ENCODE results near the gene WBP2. TPM values are rescaled to one million over a fixed set of nuclear protein-coding genes. Genes with fewer than 3 reads are reported as not detected.

WBP2 gene
- total and polyA plus RNA-seq, 2 of the 13 experiments (the other 11 are each of a cell fraction or from before 2014, with no cell fraction given), result 29.2 to 29.5 TPM

DNA sequence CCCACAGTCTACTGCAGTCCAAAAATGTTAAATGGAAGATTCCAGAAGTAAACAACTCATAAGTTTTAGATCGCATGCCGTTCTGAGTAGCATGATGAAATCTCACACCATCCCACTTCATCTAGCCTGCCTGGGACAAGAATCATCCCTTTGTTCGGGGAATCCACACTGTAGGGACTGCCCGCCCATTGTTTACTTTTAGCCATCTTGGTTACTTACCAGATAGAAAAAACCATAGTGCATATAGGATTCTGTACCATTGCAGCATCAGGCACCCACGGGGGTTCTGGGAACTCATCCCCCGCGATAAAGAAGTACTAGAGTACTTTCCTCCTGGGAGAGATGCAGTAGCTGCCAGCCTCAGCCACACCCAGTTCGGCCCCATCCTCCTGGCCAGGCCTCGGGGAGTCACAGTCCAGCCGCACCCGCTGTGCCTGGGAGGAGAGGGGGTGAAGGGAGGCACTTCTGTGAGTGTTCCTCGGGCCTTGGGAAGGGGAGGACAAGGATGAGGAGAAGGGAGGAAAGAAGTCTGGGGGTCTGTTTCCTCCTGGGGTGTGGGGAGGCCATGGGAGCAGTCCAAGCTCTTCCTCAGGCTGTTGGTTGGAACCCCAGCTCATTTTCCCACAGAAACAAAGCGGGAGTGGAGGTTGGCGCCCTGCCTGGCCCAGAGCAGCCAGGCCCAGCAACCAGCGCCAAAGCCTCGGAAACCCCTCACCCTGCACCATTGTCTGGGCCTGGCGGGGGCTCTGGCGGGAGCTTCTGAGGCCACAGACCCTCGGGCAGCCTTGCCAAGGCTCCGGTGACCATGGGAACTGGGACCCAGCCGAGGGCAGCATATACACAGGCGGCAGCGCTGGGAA lies 14.4 kb upstream of the WBP2 start (continued):
- TF ChIP-seq ZNF44 (CRISPR knock-in tag; IDR thresholded peaks at IDR 0.05), result no peak; the same call in 1 of the 2 replicates
- peak; percentile 76 for TF ChIP-seq KLF11 (CRISPR knock-in tag; IDR thresholded peaks at IDR 0.05)
- TF ChIP-seq GATAD2A (CRISPR knock-in tag; IDR thresholded peaks at IDR 0.05), result peak; percentile 97
- TF ChIP-seq ZNF501 (CRISPR knock-in tag; IDR thresholded peaks at IDR 0.05), result peak; percentile 45; the same call in 1 of the 2 replicates
- peak; percentile 61; the same call in 1 of the 2 replicates for TF ChIP-seq ZNF782 (CRISPR knock-in tag; IDR thresholded peaks at IDR 0.05; ENCODE audit: borderline replicate concordance)
- TF ChIP-seq ZC3H4 (CRISPR knock-in tag; IDR thresholded peaks at IDR 0.05; ENCODE audit: borderline replicate concordance), result peak; percentile 44
- peak; percentile 8; the same call in 1 of the 2 replicates for TF ChIP-seq ZNF430 (CRISPR knock-in tag; IDR thresholded peaks at IDR 0.05)
- TF ChIP-seq, protein P1, sequence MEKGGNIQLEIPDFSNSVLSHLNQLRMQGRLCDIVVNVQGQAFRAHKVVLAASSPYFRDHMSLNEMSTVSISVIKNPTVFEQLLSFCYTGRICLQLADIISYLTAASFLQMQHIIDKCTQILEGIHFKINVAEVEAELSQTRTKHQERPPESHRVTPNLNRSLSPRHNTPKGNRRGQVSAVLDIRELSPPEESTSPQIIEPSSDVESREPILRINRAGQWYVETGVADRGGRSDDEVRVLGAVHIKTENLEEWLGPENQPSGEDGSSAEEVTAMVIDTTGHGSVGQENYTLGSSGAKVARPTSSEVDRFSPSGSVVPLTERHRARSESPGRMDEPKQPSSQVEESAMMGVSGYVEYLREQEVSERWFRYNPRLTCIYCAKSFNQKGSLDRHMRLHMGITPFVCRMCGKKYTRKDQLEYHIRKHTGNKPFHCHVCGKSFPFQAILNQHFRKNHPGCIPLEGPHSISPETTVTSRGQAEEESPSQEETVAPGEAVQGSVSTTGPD (CRISPR knock-in tag; IDR thresholded peaks at IDR 0.05), result peak; percentile 100
- TF ChIP-seq MBNL3 (CRISPR knock-in tag; conservative IDR thresholded peaks at IDR 0.05), result no peak
- TF ChIP-seq, protein P2, sequence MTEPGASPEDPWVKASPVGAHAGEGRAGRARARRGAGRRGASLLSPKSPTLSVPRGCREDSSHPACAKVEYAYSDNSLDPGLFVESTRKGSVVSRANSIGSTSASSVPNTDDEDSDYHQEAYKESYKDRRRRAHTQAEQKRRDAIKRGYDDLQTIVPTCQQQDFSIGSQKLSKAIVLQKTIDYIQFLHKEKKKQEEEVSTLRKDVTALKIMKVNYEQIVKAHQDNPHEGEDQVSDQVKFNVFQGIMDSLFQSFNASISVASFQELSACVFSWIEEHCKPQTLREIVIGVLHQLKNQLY (CRISPR knock-in tag; IDR thresholded peaks at IDR 0.05), result 0 out of 2 replicates have a peak, but pooled peaks have one; percentile 14
- peak; percentile 85 for TF ChIP-seq ZBTB7B (CRISPR knock-in tag; IDR thresholded peaks at IDR 0.05)
- TF ChIP-seq FOXK2 (IDR thresholded peaks at IDR 0.05), result peak; percentile 87
- no peak for TF ChIP-seq ZNF282 (IDR thresholded peaks at IDR 0.05; ENCODE audit: partially characterized antibody)
- no peak; the same call in 1 of the 2 replicates for TF ChIP-seq SALL2 (CRISPR knock-in tag; IDR thresholded peaks at IDR 0.05)
- no peak for TF ChIP-seq ATF7-NPFF (CRISPR knock-in tag; IDR thresholded peaks at IDR 0.05; ENCODE audit: low read depth)
- peak; percentile 29; the same call in 1 of the 2 replicates for TF ChIP-seq NFE2 (CRISPR knock-in tag; IDR thresholded peaks at IDR 0.05)
- TF ChIP-seq MLLT10 (CRISPR knock-in tag; IDR thresholded peaks at IDR 0.05), result no peak
- TF ChIP-seq, protein P3, sequence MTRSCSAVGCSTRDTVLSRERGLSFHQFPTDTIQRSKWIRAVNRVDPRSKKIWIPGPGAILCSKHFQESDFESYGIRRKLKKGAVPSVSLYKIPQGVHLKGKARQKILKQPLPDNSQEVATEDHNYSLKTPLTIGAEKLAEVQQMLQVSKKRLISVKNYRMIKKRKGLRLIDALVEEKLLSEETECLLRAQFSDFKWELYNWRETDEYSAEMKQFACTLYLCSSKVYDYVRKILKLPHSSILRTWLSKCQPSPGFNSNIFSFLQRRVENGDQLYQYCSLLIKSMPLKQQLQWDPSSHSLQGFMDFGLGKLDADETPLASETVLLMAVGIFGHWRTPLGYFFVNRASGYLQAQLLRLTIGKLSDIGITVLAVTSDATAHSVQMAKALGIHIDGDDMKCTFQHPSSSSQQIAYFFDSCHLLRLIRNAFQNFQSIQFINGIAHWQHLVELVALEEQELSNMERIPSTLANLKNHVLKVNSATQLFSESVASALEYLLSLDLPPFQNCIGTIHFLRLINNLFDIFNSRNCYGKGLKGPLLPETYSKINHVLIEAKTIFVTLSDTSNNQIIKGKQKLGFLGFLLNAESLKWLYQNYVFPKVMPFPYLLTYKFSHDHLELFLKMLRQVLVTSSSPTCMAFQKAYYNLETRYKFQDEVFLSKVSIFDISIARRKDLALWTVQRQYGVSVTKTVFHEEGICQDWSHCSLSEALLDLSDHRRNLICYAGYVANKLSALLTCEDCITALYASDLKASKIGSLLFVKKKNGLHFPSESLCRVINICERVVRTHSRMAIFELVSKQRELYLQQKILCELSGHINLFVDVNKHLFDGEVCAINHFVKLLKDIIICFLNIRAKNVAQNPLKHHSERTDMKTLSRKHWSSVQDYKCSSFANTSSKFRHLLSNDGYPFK (CRISPR knock-in tag; IDR thresholded peaks at IDR 0.05; ENCODE audit: borderline replicate concordance), result peak; percentile 52; the same call in 1 of the 2 replicates
- peak; percentile 3; the same call in 1 of the 2 replicates for TF ChIP-seq SMC3 (IDR thresholded peaks at IDR 0.05; ENCODE audit: low read length)
- no peak for TF ChIP-seq ATM (IDR thresholded peaks at IDR 0.05; ENCODE audit: borderline replicate concordance)
- TF ChIP-seq RELA (CRISPR knock-in tag; IDR thresholded peaks at IDR 0.05), result peak; percentile 62; the same call in 1 of the 2 replicates
- no peak for TF ChIP-seq MAFK (conservative IDR thresholded peaks at IDR 0.05 in 1 of 2, IDR thresholded peaks at IDR 0.05 in 1 of 2; ENCODE audit: low read length in 2 of 2)
- TF ChIP-seq RARG (CRISPR knock-in tag; IDR thresholded peaks at IDR 0.05; ENCODE audit: low read depth), result 0 out of 2 replicates have a peak, but pooled peaks have one; percentile 62
- TF ChIP-seq SIX1 (CRISPR knock-in tag; IDR thresholded peaks at IDR 0.05; ENCODE audit: borderline replicate concordance), result peak; percentile 70
- no peak for TF ChIP-seq CENPX (CRISPR knock-in tag; IDR thresholded peaks at IDR 0.05)

Measured in HepG2 (cell line).